ENCODE data around the gene SOX6.

Gene SOX6

DNA sequence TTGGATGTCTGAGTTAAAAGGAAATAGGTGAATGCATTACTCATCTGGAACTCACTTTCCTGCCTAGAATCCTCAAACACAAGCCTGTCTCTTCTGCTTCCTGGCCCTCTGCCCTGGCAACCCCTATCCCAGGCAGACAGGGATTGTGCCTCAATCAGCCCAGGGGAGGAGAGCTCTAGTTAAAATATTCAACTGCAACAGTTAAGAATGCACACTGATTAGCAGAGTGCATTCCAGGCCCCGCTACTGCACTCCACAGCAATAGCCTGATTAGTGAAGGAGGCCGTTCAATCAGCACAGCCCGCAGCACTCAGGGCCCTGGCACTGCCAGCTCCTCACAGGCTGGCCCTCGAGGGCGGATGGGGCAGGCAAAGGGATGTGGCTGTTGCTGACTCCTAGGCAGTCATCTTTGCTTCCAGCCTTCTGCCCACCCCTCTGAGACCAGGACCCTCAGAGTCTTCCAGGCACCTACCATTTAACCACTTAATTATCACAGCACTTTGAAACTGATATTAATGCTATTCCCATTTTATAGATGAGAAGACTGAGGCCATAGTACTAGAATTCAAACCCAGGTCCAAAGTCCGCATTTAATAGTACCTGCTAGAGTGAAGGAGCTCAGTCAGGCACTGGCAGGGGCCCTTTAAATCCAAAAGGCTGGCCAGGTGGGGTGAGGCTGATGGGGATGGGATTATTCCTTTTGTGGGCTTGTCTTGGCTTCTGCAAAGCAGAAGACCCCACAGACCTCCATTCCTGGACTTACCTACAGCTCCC is 435.3 kb downstream of the SOX6 start:
- DNase-seq, result no peak

DNA sequence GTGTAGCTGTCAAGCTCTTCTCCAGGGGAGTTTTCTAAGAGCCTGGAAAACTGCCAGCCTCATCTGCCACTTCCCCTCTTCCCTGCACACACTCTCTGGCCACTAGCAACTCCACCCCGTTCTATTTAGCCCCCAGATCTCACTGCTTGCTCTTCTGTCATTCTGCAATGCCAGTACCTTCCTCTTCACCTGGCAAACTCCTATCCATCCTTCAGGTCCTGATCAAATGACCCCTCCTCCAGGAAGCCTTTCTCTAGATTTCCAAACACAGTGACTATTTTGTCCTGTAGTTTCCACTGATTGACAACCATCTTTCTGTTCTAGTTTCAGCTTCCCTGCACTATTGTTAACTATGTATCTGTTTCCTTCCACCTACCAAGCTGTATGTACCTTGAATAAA is 437.7 kb downstream of the SOX6 start:
- DNase-seq, result no peak

DNA sequence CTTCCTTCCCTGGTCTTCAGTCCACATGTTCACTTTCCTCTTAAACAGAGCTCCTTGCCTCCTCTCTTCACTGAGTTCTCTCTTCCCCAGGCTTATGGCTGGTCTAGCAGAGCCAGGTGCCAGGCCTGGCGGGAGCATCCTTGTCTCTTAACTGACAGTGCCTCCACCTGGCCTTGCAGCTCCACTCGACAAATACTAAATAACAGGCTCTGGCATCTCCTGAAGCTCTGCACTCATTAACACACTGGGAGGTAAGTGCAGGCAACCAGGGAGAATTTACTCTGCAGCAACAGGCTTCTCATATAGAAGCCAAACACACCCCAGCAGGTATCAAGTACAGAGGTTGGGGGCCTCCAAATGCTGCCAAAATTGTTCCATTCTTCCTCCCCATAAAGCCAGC is 438.1 kb downstream of the SOX6 start:
- DNase-seq, result no peak

Measured in Kasumi-1 (cell line).